NCI-H1436 (cell line): Measurements from ENCODE around the gene ZC3H7B.
"Not testable (repeated sequence)": the region's sequence is repeated elsewhere in the genome, so short reads cannot be mapped to it uniquely, and the experiment has no call there.

Source experiments
- DNase-seq: peaks from one replicate; lab custom pipeline; 2025; lab: John Stamatoyannopoulos, UW

ZC3H7B gene

DNA sequence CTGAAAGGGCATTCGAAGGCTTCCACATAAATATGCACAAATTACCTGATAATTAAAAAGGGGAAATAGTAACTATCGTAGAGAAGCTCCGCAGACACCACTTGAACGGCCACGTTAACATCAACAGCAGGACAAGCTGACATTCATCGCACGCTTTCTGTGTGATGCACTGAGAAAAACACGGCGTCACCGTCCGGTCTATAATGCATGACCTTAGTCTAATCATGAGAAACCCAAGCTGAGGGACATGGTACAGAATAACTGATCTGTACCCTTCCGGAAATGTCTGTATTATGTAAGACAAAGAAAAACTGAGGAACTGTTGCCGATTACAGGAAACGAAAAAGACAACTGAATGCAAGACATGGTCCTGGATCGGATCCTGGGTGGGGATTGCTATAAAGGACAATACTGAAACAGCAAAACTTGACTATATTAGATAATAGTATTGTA, 14.7 kb upstream of the ZC3H7B start:
- DNase-seq: no peak

DNA sequence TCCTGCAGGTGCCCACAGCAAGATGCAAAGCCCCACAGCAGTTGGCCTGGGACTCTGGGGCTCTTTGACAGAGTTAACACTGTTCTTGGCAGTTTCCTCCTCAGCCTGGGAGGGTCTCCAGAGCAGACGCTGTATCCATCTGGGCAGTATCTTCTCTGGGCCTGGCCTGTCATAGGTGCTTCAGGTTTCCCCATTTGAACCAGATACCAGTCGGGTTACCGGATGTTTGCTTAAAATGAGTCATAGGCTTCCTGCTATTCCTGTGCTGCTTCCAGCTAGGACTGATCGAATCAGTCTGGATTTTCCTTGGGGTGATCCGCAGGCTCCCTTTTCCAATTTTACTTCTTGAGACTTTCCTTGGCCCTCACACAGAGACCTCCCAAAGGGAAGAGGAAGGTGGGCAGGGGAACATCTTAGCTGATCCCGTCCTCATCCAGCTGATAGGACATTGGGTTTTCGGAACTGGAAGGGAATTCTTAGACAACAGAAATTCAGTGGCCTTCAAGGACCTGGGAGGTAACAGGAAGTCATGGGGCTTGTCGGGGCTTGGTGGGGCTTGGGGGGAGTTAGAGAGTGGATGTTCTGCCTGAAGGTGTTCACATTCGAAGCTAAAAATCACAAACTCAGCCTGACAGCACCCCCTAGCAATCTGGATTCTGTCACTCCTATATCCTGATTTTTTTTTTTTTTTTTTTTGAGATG, 12.9 kb upstream of the ZC3H7B start:
- no peak for DNase-seq

DNA sequence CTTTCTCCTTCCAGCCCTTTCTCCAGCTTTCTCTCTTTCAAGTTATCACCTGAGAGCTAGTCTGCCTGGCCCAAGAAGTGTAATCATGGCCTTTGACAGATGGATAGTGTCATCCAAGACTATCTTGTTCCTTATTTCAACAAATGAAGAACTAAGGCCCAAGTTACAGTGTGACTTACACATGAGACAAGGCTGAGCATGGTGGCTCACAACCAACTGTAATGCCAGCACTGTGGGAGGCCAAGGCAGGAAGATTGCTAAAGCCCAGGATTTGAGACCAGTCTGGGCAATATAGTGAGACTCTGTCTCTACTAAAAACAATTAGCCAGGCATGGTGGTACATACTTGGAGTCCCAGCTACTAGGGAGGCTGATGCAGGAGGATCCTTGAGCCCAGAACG, 11.7 kb upstream of the ZC3H7B start:
- no peak for DNase-seq

DNA sequence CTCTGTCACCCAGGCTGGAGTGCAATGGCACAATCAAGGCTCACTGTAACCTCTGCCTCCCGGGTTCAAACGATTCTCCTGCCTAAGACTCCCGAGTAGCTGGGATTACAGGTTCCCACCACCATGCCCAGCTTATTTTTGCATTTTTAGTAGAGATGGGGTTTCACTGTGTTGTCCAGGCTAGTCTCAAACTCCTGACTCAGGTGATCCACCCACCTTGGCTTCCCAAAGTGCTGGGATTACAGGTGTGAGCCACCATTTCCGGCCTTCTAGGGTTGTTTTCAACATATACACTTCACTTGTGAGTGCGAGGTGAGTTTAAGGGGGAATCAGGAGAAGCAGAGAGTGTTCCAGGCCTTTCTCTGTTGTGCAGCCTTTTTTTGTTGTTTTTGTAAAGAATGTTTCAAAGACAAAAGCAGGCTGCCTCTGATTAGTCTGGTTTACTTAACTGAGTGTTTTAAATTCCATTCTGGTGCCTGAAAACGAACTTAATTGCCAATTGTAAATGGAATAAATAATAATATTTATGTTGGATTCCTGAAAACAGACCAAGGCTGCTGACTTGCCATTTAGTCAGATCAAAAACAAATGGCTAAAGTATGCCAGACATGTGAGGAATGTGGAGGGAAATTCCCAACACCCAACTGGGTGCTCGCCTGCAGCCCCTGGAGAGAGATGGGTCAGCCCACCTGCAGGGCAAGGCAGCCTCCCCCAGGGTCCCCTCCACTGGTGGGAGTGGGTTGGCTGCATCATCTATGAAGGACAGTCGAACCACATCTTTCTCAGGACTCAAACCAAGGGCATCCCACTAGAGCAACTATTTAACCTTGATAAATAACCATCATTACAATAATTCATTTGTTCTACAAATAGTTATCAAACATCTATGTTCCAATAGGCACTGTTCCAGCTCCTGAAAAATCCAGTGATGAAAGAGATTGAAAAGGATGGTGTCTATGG, 10.8 kb upstream of the ZC3H7B start:
- DNase-seq: no peak

DNA sequence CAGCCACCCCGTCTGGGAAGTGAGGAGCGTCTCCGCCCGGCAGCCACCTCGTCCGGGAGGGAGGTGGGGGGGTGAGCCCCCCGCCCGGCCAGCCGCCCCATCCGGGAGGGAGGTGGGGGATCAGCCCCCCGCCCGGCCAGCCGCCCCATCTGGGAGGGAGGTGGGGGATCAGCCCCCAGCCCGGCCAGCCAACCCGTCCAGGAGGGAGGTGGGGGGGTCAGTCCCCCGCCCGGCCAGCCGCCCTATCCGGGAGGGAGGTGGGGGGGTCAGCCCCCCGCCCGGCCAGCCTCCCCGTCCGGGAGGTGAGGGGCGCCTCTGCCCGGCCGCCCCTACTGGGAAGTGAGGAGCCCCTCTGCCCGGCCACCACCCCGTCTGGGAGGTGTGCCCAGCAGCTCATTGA, 6.5 kb upstream of the ZC3H7B start:
- DNase-seq: not testable (repeated sequence)

DNA sequence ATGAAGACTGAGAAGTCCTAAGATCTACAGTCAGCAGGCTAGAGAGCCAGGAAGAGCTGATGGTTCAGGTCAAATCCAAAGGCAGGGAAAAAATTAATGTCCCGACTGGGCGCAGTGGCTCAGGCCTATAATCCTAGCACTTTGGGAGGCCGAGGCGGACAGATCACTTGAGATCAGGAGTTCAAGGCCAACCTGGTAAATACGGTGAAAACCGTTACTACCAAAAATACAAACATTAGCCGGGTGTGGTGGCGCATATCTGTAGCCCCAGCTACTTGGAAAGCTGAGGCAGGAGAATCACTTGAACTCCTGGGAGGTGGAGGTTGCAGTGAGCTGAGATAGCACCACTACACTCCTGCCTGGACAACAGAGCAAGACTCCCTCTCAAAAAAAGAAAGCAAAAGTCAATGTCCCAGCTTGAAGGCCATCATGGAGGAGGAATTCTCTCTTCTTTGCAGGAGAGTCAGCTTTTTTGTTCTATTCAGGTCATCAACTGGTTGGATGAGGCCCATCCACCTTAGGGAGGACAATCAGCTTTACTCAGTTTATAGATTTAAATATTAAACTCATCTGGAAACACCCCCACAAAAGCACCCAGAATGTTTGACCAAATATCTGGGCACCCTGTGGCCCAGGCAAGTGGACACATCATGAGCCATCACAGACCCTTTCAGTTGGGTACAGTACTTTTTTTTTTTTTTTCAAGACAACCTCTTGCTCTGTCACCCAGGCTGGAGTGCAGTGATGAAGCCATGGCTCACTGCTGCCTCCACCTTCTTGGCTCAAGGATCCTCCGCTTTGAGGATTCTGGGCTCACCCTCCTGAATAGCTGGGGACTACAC, 4.3 kb upstream of the ZC3H7B start:
- DNase-seq: no peak

DNA sequence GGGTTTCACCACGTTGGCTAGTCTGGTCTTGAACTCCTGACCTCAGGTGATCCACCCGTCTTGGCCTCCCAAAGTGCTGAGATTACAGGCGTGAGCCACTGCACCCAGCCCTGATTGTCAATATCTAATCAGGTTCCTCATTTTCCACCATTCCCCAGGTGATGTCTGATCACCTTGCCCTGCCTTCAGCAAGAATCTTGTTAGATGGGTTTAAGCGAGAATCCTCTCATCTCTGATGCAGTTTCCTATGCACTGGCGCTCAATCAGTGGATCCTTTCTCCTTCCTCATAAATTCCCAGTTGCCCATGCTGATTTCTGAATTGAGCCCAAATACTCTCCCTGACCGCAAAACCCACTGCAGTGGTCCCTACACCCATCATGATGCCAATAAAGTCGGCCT, 664 bp upstream of the ZC3H7B start:
- DNase-seq: no peak

DNA sequence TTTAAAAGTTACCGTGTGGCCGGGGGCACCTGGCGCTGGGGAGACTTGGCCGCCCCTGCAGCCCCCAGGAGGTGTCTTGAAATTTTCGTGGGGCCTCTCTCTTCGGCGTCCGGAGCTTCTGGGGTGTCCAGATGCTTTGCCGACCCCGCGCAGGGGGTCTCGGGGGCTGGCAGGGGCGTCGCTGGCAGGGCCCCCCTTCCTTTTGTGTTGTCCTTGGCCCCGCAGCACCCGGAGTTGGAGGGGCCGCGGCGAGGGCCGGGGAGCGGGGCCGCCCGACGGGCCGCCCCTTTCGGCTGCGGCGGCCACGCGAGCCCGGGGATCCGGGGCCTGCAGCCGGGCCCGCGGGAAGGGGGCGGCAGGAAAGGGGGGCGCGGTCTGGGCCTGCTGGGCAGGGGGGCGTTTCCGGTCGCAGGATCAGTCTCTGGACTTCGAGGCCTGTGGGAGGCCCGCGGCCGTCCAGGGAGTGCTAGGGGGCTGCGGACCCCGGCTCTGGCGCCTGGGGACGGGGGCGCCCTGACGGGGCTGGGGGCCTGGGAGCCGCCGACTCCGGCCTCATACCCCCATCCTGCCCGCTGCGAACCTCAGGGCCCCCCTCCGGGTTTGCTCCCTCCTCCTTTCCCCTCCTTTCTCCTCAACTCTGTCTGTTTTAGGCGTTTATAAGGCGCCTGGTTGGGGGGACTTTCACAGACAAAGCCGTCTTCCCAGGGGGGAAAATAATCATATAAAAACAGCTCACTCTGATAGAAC, 869 bp downstream of the ZC3H7B start:
- no peak for DNase-seq

DNA sequence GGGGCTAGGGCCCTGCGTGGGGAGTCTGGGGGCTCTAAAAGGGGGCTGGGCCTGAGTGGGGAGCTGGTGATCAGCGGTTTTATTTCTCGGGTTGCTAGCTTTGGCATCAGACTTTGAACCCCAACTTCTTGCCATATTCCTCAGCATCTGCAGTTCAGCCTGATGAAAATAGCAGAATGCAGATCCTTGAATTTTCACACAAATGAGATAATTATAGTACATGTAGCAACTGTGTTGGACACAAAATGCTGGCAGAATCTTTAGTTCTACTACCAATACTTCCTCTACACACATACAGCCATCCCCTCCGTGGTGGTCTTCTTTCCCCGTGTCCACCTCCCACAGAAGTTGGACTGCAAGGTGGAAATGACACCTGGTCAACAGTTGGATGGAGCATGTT, 1.5 kb downstream of the ZC3H7B start:
- no peak for DNase-seq

DNA sequence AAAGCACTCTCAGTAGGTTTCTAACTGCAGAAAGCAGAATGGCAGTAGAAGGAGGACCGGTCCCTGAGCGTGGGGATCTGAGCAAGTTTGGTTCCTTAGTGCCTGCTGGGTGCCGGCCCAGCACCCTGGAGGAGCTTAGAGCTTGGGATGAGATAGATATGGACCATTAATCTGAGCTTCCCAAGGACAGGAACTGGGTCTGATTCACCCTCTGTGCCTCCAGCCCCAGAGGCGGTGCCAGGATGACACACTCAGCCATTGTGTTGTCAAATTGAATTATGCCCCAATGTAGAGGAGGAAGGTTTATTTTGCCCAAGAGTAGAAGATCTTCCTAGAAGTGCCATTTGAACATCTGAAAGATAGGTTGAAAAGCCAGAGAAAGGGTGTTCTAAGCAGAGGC, 4.3 kb downstream of the ZC3H7B start:
- no peak for DNase-seq

DNA sequence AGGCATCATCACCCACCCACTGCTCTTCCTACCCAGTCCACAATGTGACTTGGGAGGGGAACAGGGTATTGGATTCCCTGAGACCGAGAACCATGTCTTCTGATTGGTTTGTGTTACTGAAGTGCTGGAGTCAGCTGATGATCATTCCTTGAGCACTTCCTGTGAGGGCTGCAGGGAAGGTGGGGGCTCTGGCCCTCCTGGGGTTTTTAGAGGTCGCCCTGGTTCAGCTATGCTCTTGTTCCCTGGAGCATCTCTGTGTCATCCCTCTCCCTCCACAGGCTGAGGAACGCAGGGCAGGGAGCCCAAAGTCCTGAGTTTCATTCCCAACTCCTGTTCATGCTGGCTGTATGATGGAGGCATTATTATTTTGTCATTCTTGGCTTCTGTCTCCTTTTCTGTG, 6.7 kb downstream of the ZC3H7B start:
- no peak for DNase-seq

DNA sequence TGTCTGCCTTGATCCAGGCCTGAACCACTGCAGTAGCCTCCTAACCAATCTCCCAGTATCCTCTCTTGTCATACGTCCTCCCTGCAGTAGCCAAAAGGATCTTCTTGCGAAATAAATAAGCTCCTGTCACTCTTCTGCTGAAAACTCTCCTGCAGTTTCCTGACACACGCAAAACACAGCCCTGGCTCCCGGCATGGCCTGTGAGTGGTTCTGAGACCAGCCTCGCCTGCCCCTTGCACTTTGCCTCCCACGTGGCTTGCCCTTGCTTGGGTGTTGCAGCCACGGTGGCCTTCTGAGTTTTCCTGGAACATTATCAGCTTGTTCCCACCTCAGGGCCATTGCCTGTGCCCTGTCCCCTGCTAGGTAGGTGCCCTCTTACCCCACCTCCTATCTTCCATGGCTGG, 7.2 kb downstream of the ZC3H7B start:
- DNase-seq: no peak

DNA sequence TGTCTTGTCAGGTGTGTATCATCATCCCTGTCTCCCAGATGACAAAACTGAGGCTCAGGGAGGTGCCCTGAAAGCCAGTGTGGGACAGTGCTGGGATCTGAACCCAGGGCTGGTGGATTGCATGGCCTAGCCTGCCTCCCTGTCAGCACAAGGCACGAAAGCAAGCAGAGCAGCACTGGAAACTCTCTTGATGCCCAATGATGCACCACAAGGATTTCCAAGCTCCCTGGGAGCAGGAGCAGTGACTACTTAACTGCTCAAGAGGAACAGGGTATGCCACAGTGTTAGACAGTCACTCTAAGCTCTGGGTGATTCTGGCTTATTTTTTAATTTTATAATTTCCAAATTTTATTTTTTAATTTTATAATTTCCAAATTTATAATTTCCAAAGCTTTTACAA, 9.0 kb downstream of the ZC3H7B start:
- DNase-seq: no peak

DNA sequence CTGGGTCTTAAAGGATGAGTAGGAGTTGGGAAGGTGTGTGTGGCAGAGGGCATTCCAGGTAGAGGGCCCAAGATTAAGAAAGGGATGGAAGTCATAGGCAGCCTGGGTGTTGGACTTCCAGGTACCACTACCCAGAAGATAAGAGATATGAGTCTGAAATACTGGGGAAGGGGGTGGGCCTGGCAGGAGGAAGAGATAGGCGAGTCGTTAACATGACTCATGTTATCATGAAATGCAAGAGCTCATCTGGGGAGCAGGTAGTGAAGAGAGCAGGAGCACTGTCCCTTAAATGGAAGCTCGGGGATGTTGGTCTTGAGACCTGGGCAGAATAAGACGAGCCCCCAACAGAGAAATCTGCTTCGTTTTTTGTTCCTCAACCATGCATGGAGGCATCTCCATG, 10.2 kb downstream of the ZC3H7B start:
- DNase-seq: no peak

DNA sequence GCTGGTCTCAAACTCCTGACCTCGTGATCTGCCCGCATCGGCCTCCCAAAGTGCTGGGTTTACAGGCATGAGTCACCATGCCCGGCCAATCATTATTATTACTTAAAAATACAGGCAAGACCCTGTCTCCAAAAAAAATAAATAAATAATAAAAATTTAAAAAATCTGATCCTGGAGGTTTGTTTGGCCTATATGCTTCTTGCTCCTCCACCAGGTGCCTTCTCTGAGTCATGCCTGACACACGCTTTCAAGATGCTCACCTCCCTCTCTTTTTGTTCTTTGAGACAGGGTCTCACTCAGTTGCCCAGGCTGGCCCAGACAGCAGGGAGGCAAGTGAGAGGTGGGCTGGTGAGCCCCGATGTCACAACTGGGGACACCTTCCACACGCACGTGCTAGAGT, 13.5 kb downstream of the ZC3H7B start:
- no peak for DNase-seq

DNA sequence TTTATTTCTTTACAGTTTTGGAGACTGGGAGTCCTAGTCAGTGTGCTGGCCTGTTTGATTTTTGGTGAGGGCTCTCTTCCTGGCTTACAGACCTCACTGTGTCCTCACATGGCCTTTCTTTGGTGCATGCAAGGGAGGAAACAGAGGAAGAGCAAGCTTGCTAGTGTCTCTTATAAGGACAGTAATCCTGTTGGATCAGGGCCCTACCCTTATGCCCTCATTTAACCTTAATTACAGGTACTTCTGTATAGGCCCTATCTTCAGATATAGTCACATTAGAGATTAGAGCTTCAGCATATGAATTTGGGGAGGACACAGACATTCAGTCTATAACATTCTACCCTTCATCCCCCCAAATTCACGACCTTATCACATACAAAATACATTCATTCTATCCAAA, 14.3 kb downstream of the ZC3H7B start:
- DNase-seq: no peak

DNA sequence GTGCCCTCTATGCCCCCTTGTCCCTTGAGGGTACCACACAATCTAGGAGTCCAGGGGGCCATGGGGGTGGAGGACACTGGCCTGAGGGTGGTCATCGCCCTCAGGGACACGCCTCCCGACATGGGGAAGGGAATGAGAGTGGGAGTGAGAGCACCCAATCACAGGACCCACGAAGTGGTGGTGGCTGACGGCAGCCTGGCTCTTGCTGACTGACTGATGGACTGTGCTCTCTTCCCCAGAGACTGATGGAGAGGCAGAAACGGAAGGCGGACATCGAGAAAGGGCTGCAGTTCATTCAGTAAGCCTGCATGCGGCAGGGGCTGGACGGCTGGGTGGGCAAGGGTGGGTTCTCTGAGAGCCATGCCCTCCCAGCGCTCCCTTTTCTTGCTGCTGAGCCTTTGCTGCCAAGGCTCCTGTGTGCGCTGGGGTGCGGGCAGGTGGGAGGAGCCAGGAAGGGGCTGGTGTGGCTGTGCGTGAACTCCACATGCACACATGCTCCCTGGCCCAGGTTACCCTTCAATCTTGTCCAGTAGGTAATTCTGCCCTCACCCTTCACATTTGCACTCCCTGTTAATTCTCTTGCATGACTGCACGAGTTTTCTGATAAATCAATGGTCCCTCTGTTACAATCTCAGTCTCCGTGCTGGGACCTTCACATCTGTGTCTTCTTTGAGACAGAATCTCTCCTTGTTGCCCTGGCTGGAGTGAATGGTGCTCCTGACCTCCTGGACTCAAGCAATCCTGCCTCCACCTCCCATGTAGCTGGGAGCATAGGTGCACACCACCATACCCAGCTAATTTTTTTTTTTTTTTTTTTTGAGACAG, 19.3 kb downstream of the ZC3H7B start:
- no peak for DNase-seq

DNA sequence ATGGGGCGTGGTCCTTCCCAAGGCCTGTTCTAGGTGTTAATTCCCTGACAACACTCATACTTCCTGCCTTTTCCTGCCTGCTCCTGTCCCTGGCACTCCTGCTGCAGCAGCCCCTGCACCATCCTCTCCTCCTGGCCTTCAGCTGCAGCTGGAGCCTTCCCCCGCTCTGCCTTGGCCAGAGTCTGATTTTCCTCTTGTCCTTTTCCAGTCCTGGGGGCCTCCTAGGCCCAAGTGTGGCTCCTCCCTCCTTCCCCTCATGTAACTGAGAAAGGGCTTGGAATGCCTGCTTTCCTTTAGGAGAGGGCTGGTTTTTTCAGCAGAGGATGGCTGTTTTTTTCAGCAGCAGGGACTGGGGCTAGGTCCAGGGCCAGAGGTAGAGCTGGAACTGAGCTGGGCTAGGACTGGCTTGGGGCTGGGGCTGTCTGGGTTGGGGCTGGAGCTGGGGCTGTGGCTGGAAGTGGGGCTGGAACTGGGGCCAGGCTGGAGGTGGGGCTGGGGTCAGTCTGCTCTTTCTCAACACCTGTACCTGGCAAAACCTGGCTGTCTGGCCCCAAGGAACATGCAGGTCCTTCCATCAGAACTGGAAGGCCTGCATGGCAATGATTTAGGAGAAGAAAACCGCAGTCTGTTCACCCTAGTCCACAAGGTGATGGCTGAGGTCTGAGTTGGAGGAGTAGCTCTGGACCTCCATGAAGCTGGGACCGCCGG, 23.6 kb downstream of the ZC3H7B start:
- DNase-seq: no peak

DNA sequence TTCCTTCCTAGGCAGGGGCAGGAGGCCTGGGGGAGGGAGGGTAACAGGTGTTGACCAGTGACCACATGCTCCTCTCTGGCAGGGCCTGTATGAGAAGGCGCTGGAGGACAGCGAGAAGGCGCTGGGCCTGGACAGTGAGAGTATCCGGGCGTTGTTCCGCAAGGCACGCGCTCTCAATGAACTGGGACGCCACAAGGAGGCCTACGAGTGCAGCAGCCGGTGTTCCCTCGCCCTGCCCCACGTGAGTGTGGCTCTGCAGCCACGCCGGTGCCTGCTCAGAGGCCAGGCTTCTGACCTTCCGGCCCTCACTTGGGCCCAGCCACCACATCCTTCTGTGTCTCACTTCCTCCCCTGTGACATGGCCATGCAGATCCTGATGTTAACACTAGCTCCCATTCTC, 25.8 kb downstream of the ZC3H7B start:
- DNase-seq: no peak

DNA sequence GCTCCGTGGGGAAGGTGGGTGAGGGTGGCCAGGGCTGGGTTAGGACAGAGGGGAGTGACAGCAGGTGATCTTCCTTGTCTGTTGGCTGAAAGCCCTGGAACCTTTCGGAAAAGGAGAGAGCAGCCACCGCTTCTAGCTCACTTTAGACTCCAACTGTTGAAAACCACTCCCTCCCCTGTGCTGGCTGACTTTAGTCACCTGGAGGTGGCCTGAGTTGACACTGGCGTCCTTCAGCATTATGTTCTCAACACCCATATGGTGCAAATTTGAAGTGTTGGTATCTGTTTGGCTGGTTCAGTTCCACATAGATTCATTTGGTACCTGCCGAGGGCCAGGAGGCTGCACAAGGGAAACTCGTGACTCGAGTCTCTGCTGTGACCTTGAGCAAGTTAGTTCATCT, 28.8 kb downstream of the ZC3H7B start:
- DNase-seq: no peak
